Measurements from ENCODE around the gene TBC1D17. TPM values are rescaled to one million over a fixed set of nuclear protein-coding genes. Genes with fewer than 3 reads are reported as not detected.

The TBC1D17 gene
- total and polyA plus RNA-seq, 2 of the 13 experiments (the other 11 are each of a cell fraction or from before 2014, with no cell fraction given), result 9.7 to 16.9 TPM

DNA sequence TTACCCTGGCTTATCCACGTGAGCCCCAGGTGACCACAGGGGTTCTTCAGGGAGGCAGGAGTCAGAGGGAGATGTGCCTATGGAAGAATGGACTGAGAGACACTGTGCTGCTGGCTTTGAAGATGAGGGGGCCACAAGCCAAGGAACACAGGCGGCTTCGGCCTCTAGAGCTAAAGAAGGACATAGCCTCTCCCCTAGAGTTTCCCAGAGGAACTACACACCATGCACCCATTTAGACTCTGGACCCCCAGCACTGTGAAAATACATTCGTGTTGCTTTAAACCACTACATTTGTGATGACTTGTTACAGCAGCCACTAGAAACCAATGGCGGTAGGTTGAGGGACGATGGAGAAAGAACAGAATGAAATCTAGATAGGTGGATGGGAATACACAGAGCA is 37.8 kb downstream of the TBC1D17 start:
- POLR2A ChIA-PET, result no interaction called here
- Histone ChIP-seq H4K20me1 (ENCODE audit: insufficient read depth, low read length) (no peaks in the 10 kb centered on the region; the same call in 1 of the 2 replicates), H3K4me2 (ENCODE audit: low read depth, low read length) (no peak overlapping the region), H3K27me3 (ENCODE audit: control insufficient read depth in 1 of 2, insufficient read depth in 2 of 2, low read length in 2 of 2) (no peaks in the 10 kb centered on the region), H3K4me3 (replicated peaks in 1 of 3; ENCODE audit: insufficient read depth in 1 of 3, low read depth in 2 of 3, low read length in 3 of 3) (no peak overlapping the region), H3K4me1 (ENCODE audit: insufficient read depth, low read length) (peaks cover 24% of the 10 kb centered on the region), H3K36me3 (replicated peaks in 1 of 2; ENCODE audit: control insufficient read depth in 1 of 2, insufficient read depth in 2 of 2, low read length in 2 of 2) (peaks cover 17 to 37% of the 10 kb centered on the region in 2 experiments), H3K27ac (ENCODE audit: extremely low read length, insufficient read depth, low read length) (no peak overlapping the region), H2AFZ (ENCODE audit: low read length) (no peak overlapping the region), H3K9me3 (ENCODE audit: low read length) (no peaks in the 10 kb centered on the region), H3K79me2 (ENCODE audit: insufficient read depth, low read length) (peaks cover 32% of the 10 kb centered on the region), H3K9ac (ENCODE audit: insufficient read depth, low read depth, low read length) (no peak overlapping the region)
- in situ Hi-C loops (cut with HindIII; ENCODE audit: extremely low pct_ligation_motif_present, low pct_unique_long_range_greater_than_20kb) (no loop called here), intact Hi-C loops (cut with micrococcal nuclease; ENCODE audit: unreplicated experiment) (no loop called here)
- no peak for FAIRE-seq
- no TSS peak for BruUV-seq (replicated peaks)
- TF ChIP-seq CBX5 (CRISPR knock-in tag; IDR thresholded peaks at IDR 0.05; ENCODE audit: borderline replicate concordance) (no peak), ZC3H4 (CRISPR knock-in tag; IDR thresholded peaks at IDR 0.05; ENCODE audit: borderline replicate concordance) (no peak), ZNF629 (CRISPR knock-in tag; conservative IDR thresholded peaks at IDR 0.05) (0 out of 2 replicates have a peak, but pooled peaks have one; percentile 37), MAFF (IDR thresholded peaks at IDR 0.05; ENCODE audit: low read depth, low read length) (no peak)
- TF ChIP-seq, protein P1, sequence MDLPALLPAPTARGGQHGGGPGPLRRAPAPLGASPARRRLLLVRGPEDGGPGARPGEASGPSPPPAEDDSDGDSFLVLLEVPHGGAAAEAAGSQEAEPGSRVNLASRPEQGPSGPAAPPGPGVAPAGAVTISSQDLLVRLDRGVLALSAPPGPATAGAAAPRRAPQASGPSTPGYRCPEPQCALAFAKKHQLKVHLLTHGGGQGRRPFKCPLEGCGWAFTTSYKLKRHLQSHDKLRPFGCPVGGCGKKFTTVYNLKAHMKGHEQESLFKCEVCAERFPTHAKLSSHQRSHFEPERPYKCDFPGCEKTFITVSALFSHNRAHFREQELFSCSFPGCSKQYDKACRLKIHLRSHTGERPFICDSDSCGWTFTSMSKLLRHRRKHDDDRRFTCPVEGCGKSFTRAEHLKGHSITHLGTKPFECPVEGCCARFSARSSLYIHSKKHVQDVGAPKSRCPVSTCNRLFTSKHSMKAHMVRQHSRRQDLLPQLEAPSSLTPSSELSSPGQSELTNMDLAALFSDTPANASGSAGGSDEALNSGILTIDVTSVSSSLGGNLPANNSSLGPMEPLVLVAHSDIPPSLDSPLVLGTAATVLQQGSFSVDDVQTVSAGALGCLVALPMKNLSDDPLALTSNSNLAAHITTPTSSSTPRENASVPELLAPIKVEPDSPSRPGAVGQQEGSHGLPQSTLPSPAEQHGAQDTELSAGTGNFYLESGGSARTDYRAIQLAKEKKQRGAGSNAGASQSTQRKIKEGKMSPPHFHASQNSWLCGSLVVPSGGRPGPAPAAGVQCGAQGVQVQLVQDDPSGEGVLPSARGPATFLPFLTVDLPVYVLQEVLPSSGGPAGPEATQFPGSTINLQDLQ (CRISPR knock-in tag; IDR thresholded peaks at IDR 0.05), result no peak
- TF ChIP-seq, protein P2, sequence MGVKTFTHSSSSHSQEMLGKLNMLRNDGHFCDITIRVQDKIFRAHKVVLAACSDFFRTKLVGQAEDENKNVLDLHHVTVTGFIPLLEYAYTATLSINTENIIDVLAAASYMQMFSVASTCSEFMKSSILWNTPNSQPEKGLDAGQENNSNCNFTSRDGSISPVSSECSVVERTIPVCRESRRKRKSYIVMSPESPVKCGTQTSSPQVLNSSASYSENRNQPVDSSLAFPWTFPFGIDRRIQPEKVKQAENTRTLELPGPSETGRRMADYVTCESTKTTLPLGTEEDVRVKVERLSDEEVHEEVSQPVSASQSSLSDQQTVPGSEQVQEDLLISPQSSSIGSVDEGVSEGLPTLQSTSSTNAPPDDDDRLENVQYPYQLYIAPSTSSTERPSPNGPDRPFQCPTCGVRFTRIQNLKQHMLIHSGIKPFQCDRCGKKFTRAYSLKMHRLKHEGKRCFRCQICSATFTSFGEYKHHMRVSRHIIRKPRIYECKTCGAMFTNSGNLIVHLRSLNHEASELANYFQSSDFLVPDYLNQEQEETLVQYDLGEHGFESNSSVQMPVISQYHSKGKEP (CRISPR knock-in tag; IDR thresholded peaks at IDR 0.05), result no peak
- WGBS (ENCODE audit: low lambda C conversion rate), result over 99% methylated on average over 6 of the region's 6 CpGs
- no peak for ATAC-seq
- CTCF ChIA-PET (ENCODE audit: low intra/inter-chr PET ratio, low total read pairs), result no interaction called here
- DNase-seq (ENCODE audit: low spot score), result no peak
